ENCODE data around the gene STK36. TPM values are rescaled to one million over a fixed set of nuclear protein-coding genes. Genes with fewer than 3 reads are reported as not detected.

The STK36 gene
- total and polyA plus RNA-seq, 10 of the 15 experiments (the other 5 are each of a cell fraction or from before 2014, with no cell fraction given), result 4.0 to 22.8 (median 16.7) TPM

GRCh38 chr2:218746470-218746795 lies 74.5 kb downstream of the STK36 start:
- Histone ChIP-seq H3K79me2 (ENCODE audit: control insufficient read depth, insufficient read depth, low read length) (no peaks in the 10 kb centered on the region), H3K4me1 (ENCODE audit: control insufficient read depth, insufficient read depth, low read length) (peaks cover 29% of the 10 kb centered on the region), H4K20me1 (ENCODE audit: control insufficient read depth, insufficient read depth) (no peaks in the 10 kb centered on the region), H3K36me3 (ENCODE audit: control insufficient read depth in 2 of 2, insufficient read depth in 2 of 2, low read length in 1 of 2) (peaks cover 21 to 35% of the 10 kb centered on the region in 2 experiments), H3K27ac (ENCODE audit: control insufficient read depth, insufficient read depth) (no peak overlapping the region), H3K4me3 (no peak overlapping the region), H3K4me2 (ENCODE audit: control insufficient read depth, insufficient read depth) (no peak overlapping the region), H3K9me3 (replicated peaks; ENCODE audit: control insufficient read depth, insufficient read depth, low read length) (no peaks in the 10 kb centered on the region), H3K27me3 (replicated peaks in 1 of 2; ENCODE audit: control insufficient read depth in 2 of 2, insufficient read depth in 2 of 2, low read length in 1 of 2) (no peaks in the 10 kb centered on the region), H2AFZ (ENCODE audit: control insufficient read depth, low read depth, low read length) (no peak overlapping the region), H3K9ac (ENCODE audit: control insufficient read depth, insufficient read depth, low read length) (no peak overlapping the region)
- 100% methylated on average over 1 of the region's 1 CpG for WGBS (ENCODE audit: insufficient coverage, insufficient replicate concordance, low lambda C conversion rate, missing lambda C conversion rate)
- in situ Hi-C loops (cut with MboI) (no loop called here), intact Hi-C loops (cut with micrococcal nuclease; ENCODE audit: unreplicated experiment) (no loop called here)
- ChIA-PET RAD21 (ENCODE audit: unreplicated experiment) (no interaction called here), CTCF (no interaction called here), SMC1A (ENCODE audit: uncharacterized antibody, unreplicated experiment) (interaction anchor here (1.1 kb wide), 1 partner anchor 15 kb away, joined by 7 read pairs; no protein-coding TSS in a partner anchor), POLR2A (no interaction called here)
- DNase-seq (ENCODE audit: low read depth, low spot score) (no peak), ATAC-seq (no peak), FAIRE-seq (no peak)
- no TSS peak for BruUV-seq (replicated peaks)
- TF ChIP-seq PKNOX1 (IDR thresholded peaks at IDR 0.05), result no peak
- no peak for TF ChIP-seq CREB1 (IDR thresholded peaks at IDR 0.05; ENCODE audit: low read depth)
- TF ChIP-seq ZBED1 (IDR thresholded peaks at IDR 0.05; ENCODE audit: borderline replicate concordance), result no peak
- TF ChIP-seq SMAD1 (IDR thresholded peaks at IDR 0.05; ENCODE audit: low read depth, partially characterized antibody), result no peak
- TF ChIP-seq BMI1 (IDR thresholded peaks at IDR 0.05; ENCODE audit: borderline replicate concordance), result no peak
- no peak for TF ChIP-seq TAF1 (IDR thresholded peaks at IDR 0.05; ENCODE audit: borderline replicate concordance, low read depth, low read length)
- no peak for TF ChIP-seq E2F8 (IDR thresholded peaks at IDR 0.05; ENCODE audit: low read depth, partially characterized antibody)
- no peak for TF ChIP-seq RBBP5 (conservative IDR thresholded peaks at IDR 0.05)
- no peak for TF ChIP-seq RELB (IDR thresholded peaks at IDR 0.05; ENCODE audit: low read depth)
- TF ChIP-seq HDAC6 (IDR thresholded peaks at IDR 0.05; ENCODE audit: unreplicated experiment), result no peak
- TF ChIP-seq SMARCA5 (IDR thresholded peaks at IDR 0.05), result no peak
- TF ChIP-seq RUNX3 (IDR thresholded peaks at IDR 0.05; ENCODE audit: low read length), result no peak
- no peak for TF ChIP-seq ATF7 (IDR thresholded peaks at IDR 0.05; ENCODE audit: low read depth)
- TF ChIP-seq WRNIP1 (IDR thresholded peaks at IDR 0.05; ENCODE audit: borderline replicate concordance, low read depth, low read length), result no peak
- TF ChIP-seq RCOR1 (conservative IDR thresholded peaks at IDR 0.05; ENCODE audit: low read depth, low read length), result no peak
- no peak for TF ChIP-seq HDGF (IDR thresholded peaks at IDR 0.05)
- TF ChIP-seq RFX5 (IDR thresholded peaks at IDR 0.05; ENCODE audit: low read depth, low read length), result no peak
- no peak for TF ChIP-seq CEBPZ (IDR thresholded peaks at IDR 0.05; ENCODE audit: low read depth, low read length)
- TF ChIP-seq EED (IDR thresholded peaks at IDR 0.05; ENCODE audit: low read depth), result no peak
